Upper lobe of right lung (tissue), 1 donor: ENCODE data around the gene ZRANB1. TPM values are rescaled to one million over a fixed set of nuclear protein-coding genes. Genes with fewer than 3 reads are reported as not detected.

Experiments used
- ATAC-seq: fragments of 200-7000 bp; cut with Tn5 transposase; one replicate; pipeline ENCODE4 v1.9.1; 2020; ENCODE audit warnings: mild to moderate bottlenecking, moderate library complexity
- DNase-seq: peaks from one replicate; pipeline ENCODE4 v3.0.0-alpha.2; 2020
- H3K27ac ChIP-seq: fragments of 200-600 bp; one replicate; pipeline ENCODE4 v1.8.0; 2022
- H3K27me3 ChIP-seq: fragments of 200-600 bp; one replicate; pipeline ENCODE4 v1.8.0; 2022; ENCODE audit warnings: mild to moderate bottlenecking
- H3K36me3 ChIP-seq: fragments of 200-600 bp; one replicate; pipeline ENCODE4 v1.8.0; 2022
- H3K4me1 ChIP-seq: fragments of 200-600 bp; one replicate; pipeline ENCODE4 v1.8.0; 2022
- H3K4me3 ChIP-seq: fragments of 200-600 bp; one replicate; pipeline ENCODE4 v1.8.0; 2022; ENCODE audit warnings: mild to moderate bottlenecking
- H3K9me3 ChIP-seq: fragments of 200-600 bp; one replicate; pipeline ENCODE4 v1.8.0; 2022
- CTCF ChIP-seq: fragments of 200-600 bp; IDR thresholded peaks from one replicate; pipeline ENCODE4 v1.8.0; 2022; ENCODE audit warnings: antibody characterized with exemption
- intact Hi-C: fragments of 100-400 bp; cut with DNase I; formaldehyde crosslinking; loops from one replicate; pipeline ENCODE4 v1.11.0; 2022
- total RNA-seq: library from RNA; stranded (reverse); fragmentation: NEBNext Ultra II Directional; extraction: Animal tissue kit (Norgen Biotek cat#: 25700); gene quantifications from one replicate; pipeline ENCODE4 v1.2.1, GENCODE V29; 2021
- donor health status: DM: no; HTN: yes; CAD: no; lungs with severe emphysema.

The ZRANB1 gene
- total RNA-seq, 1 donor from 2014 or later, result 20.5 TPM

GRCh38 chr10:124966008-124966407 lies 24.1 kb downstream of the ZRANB1 start:
- H3K4me3 ChIP-seq, result no peak overlapping the region
- ATAC-seq (no peak), DNase-seq (no peak)
- peaks cover 11% of the 10 kb centered on the region for H3K4me1 ChIP-seq
- H3K27me3 ChIP-seq, result no peaks in the 10 kb centered on the region
- H3K27ac ChIP-seq, result no peak overlapping the region
- no peak for TF ChIP-seq CTCF
- intact Hi-C loops, result no loop called here
- H3K36me3 ChIP-seq, result peaks cover 39% of the 10 kb centered on the region
- H3K9me3 ChIP-seq, result no peaks in the 10 kb centered on the region

DNA sequence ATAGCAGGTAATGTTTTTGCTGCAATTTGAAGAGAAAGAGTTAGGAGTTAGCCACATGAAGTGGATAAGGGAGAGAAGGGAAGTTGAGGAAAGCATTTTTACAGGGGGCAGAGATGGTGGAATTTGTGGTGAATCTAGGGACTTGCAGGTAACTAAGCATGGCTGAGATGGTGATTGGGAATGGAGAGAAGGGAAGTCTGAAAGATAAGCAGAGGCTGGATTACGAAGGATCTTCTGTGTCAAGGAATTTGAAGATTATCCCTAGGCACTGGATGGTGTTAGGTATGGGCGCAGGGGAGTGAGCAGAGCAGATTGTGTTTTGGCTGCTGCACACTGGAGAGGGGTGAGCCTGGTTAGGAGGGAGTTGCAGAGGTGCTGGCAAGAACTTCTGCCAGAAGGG lies 25.3 kb downstream of the ZRANB1 start:
- ATAC-seq, result no peak
- Histone ChIP-seq H3K4me1 (peaks cover 21% of the 10 kb centered on the region), H3K36me3 (peaks cover 50% of the 10 kb centered on the region), H3K9me3 (no peaks in the 10 kb centered on the region), H3K4me3 (no peak overlapping the region), H3K27me3 (no peaks in the 10 kb centered on the region), H3K27ac (no peak overlapping the region)
- no peak for DNase-seq
- intact Hi-C loops, result no loop called here
- TF ChIP-seq CTCF, result no peak

DNA sequence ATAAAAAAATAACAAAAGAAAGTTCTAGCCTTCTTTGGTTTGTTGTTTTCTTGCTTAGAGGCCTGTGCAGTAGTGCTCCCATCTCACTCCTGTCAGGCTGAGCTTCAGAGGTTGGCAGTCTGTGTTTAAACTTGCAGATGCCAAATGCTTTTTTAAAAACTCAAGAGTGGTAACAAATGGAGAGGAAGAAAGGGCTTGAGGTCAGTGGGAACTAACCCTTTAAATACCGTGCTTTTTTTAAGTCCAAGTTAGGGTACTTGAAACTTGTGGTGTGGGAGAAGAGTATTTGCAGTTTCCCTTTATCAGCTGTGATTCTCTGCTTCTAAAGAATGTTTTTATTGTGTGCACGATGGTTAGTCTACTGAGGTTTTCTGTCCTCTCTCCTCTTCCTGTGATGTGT lies 29.4 kb downstream of the ZRANB1 start:
- H3K4me3 ChIP-seq, result no peak overlapping the region
- intact Hi-C loops, result no loop called here
- H3K27ac ChIP-seq, result no peak overlapping the region
- ATAC-seq, result no peak
- no peak for TF ChIP-seq CTCF
- DNase-seq, result no peak
- no peaks in the 10 kb centered on the region for H3K9me3 ChIP-seq
- peaks cover 21% of the 10 kb centered on the region for H3K4me1 ChIP-seq
- H3K27me3 ChIP-seq, result no peaks in the 10 kb centered on the region
- peaks cover 75% of the 10 kb centered on the region for H3K36me3 ChIP-seq

GRCh38 chr10:124972637-124973036 lies 30.7 kb downstream of the ZRANB1 start:
- H3K36me3 ChIP-seq, result peaks cover 62% of the 10 kb centered on the region
- H3K4me1 ChIP-seq, result peaks cover 21% of the 10 kb centered on the region
- ATAC-seq, result no peak
- TF ChIP-seq CTCF, result no peak
- DNase-seq, result no peak
- no peak overlapping the region for H3K4me3 ChIP-seq
- no peaks in the 10 kb centered on the region for H3K27me3 ChIP-seq
- H3K9me3 ChIP-seq, result no peaks in the 10 kb centered on the region
- intact Hi-C loops, result no loop called here
- no peak overlapping the region for H3K27ac ChIP-seq

GRCh38 chr10:124974131-124974530 lies 32.2 kb downstream of the ZRANB1 start:
- DNase-seq (no peak), ATAC-seq (no peak)
- intact Hi-C loops, result no loop called here
- no peak for TF ChIP-seq CTCF
- Histone ChIP-seq H3K36me3 (peaks cover 50% of the 10 kb centered on the region), H3K27ac (no peak overlapping the region), H3K4me3 (no peak overlapping the region), H3K27me3 (no peaks in the 10 kb centered on the region), H3K9me3 (no peaks in the 10 kb centered on the region), H3K4me1 (peaks cover 21% of the 10 kb centered on the region)

DNA sequence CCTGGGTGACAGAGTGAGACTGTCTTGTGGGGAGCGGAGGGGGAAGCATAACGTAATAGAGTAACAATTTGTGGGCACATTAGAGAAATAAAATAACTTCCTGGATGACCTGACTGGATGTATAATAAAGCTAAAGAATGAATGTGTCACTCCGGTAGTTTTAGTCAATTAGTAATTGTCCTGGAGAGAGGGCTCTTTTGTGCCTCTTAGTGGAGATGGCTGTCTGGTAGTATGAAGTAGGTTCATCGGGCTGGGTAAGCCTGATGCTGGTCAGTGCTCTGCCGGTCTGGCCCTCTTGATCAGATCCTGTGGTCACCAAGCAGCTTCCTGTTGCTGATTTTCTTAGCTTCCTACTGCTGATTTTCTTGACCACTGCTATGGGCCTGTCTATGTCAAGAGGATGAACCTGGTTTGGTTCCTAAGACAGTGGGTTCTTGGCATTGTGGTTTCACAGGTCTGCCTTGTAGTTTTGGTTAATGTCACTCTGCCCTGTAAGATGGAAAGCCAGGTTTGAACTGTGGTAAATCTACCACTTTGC lies 34.1 kb downstream of the ZRANB1 start:
- peak; percentile 59 for ATAC-seq
- Histone ChIP-seq H3K36me3 (peaks cover 53% of the 10 kb centered on the region), H3K9me3 (no peaks in the 10 kb centered on the region), H3K4me3 (no peak overlapping the region), H3K4me1 (peaks cover 10% of the 10 kb centered on the region), H3K27me3 (no peaks in the 10 kb centered on the region), H3K27ac (no peak overlapping the region)
- TF ChIP-seq CTCF, result no peak
- intact Hi-C loops, result no loop called here
- no peak for DNase-seq
